ENCODE data around the gene LAMB3.

LAMB3 gene

DNA sequence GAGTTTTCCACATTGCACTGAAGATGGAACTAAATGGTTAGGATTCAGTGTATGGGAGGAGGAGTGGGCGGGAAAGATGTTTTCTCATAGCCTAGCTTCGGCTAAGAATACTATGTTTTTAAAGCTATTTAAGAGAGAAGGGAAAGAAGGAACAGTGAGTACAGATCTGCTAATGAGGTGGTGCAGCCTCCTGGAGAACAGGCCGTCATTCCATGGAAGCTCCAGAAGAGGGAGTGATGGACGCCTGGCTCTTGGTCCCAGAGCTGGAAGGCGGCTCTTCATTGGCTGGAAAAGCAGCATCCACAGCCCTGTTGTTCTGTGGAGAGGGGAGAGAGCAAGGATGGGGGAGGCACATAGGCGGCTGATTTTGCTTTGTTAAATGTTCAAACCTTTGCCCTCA lies 61.8 kb downstream of the LAMB3 start:
- peak; percentile 29 for DNase-seq

DNA sequence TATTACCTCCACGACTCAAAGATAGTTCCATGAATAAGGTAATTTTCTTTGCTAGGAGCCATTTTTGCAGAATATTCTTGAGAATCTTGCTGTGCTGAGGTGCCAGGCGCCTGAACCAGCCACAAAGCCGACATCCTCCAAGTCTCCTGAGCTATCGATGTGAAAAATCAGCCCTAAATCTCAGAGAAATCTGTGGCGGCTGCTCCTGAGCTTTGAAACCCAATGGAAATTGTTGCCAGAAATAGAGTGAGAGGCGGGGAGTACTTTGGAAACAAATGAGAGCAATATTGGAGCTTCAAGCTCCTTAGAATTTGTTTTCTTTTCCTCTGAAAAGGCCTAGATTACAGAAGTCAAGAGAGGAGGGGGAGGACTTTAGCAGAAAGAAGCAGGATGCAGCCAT lies 62.4 kb downstream of the LAMB3 start:
- no peak for DNase-seq

DNA sequence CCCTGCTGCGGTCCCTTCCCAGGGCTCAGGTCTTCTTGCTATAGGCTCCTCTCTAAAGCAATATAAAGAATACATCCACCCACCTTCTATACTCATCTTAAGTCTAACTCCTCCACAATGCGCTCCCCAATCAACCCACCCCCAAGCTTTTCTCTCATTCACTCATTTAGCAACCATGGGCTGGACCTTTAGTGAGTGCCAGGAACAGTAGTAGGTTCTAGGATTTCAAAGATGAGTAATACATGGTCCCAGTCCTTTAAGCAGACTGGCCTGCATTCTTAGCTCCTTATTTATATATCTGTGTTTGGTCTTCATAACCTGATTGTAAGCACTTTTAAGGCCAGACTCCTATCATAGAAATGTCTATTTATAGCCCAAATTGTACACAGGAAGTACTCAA lies 62.8 kb downstream of the LAMB3 start:
- peak; percentile 53 for DNase-seq

DNA sequence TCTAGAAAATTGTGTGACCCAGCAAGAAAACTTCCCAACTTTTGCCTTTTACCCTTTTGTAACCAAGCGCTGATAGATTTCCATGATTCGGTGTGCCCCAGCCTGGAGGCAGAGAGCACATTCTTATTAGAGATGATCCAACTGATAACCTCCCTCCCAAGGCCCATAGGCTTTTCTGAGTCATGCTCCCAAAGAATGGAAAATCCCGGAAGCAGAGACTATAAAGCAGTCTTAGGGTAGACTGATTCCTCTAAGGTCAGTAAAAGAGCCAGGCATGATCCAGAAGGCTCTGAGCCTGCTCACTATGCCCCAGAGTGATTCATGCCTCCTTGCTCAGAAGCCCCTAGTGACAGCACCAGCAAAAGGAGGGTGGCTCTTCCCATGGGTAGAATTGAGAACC lies 64.4 kb downstream of the LAMB3 start:
- peak; percentile 59 for DNase-seq

DNA sequence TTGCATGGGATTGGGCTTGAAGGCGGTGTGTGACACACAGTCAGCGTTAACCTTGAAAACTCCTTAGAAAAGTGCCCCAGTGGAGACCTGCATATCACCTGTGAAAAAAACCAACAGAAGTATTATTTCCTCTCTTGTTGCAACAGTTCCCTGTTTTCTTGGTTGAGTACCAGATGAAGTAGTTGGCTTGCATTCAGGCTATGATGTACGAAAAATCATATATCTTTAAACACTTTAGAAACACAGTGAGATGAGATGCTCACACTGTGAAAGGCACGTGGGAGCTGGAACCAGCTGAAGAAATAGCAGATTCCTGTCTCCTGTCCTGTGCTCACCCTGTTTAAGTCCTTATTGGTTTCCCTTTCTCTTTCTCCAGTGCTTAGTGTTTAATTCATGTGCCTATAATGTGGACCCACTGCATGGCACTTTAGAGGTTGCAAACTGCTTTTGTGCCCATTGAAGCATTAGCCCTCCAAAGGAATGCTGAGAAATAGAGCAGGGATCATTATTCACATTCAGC lies 65.9 kb downstream of the LAMB3 start:
- no peak for DNase-seq

DNA sequence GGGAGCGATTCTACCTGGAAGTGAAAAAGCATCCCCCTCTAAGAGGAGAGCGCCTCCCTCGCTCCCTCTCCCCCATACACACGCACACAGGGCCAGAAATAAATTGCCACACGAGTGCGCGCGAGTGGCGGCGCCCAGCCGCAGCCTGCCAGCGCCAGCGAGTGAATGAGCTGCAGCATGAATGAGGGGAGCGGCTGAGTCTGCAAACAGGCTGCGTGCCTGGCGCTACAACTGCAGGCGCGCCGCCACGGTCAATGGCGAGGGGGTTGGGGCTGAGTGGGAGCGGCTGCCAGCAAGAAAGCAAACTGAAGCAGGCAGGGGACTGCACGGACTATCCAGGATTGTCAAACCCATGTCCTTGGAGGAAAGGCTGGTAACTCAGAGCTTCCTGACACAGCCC lies 66.6 kb downstream of the LAMB3 start:
- no peak for DNase-seq

DNA sequence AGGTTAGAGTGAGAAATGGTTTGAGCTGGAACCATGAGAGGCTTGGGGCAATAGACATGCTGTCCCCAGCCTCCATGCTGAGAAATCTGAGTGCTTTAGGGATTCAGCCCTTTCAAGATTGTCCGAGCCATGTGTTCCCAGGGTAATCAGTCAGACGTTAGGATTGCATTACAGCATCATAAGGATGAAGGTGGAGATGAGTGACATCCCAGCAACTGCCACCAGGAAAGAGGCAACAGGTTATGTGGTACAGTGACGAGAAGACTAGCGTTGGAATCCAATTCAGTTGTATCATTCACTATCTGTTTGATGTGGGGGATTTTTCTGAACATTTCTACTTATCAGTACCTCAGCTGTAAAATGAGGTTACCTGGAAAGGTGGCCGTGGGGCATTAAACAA lies 67.0 kb downstream of the LAMB3 start:
- DNase-seq: no peak

DNA sequence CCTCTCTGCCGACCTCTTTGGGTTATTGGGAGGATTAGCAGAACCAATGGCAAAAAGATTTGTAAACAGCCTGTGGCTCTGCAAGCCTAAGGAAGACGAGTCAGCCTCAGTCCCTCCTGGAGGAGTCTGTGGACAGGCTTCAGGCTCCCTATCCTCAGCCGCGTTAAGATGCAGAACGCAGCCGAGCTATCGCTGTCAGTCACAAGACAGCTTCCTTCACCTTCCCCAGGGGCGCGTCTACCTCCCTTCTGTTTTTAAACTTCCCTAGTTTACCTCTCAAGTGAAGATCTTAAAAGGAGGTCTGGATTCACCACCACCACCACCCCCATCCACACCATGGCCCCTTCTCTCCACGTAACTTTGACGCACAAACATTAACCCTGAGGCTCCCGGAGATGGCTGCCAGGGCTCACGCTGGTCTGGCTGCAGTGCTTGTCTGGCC lies 68.0 kb downstream of the LAMB3 start:
- DNase-seq: no peak

DNA sequence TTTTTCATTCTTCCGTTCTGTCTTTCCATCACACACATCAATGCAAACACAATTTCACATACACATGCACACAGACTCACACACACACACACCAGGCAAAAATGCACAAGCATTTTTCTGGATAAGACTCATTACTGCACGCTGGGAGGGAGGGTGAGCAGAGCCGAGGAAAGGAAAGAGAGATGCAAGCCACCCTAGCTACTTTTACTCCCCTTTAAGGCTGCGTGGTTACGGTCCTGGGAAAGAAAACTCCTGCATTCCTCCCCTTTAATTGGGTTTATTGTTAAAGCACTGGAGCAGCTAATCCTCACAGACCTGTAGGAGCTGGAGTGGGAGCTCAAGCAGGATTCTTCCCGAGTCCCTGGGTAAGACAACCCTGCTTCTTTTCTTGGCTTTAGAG lies 68.8 kb downstream of the LAMB3 start, which contains the start of gene CAMK1G:
Gene CAMK1G (plus strand): TSS at position 307 of the 400 bp plus-strand sequence. CDS start 11,270 bp downstream, outside the sequence.
- DNase-seq: peak; percentile 85

DNA sequence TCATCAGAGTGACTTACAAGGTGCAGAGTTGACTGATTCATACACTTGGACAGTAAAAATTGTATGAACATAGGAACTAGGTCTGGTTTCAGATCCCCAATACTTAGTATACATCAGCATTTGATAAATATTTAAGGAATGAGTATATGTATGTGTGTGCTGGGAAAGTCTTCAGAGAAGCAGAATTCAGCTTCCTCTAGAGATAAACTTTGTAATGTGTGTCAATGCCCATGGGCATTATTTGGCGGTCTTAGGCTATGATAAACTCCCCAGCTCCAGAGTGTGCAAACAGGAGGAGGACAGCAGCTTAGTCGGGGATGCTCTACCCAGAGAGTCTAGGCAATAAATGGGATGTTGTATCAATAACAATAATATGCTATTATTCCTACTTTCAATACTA lies 71.6 kb downstream of the LAMB3 start:
- DNase-seq: peak; percentile 31

DNA sequence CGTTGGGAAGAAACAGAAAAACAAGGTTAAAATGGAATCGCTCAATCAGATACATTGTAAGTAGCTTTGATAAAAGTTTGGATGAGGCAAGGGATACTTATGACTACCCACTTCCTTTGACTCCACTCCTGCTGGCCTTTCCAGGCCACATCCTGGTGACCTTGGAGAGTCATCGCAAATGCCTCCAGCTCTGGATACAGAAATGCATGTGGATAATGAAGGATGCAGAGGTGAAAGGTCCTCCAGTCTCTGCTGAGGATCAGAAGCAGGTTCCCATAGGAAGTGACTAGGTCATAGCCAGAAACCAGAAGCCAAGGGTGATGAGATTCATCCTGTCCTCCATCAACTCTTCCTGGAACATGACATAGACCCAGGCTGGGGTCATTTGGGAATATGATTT lies 74.9 kb downstream of the LAMB3 start:
- DNase-seq: peak; percentile 81

DNA sequence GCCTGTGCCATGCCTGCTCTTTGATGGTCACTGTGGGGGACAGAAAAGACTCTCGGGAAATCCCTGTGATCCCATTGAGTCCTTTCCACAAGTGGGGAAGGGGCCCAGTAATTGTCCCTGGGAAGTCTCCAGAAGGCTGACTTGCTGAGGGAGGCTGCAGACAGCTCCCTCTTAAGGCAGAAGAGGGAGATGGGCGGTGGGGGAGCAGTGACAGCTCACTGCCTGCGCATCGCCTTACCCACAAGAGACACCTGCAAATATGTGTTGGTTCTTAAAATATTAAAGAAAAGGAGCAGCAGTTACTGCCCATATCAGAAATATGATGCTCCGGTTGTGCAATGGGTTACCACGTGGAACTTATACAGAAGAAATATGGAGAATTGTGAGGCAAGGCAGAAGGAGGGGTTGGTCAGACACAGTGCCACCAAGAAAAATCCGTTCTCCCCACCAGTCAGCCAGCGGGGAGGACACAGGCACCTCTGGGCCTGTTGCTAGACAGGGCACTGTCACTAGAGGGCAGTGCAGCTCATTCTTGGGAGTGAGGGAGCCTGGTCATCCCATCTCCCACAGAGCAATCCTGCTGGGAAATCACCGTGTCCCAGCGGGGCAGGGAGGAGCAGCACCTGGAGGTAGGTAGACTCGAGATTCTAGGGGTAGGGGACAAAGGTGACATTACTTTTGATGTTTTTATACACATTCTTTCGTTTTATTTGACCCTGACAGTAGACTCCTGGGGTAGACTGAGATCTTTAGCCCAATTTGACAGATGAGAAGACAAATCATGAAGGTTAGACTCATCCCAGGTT lies 75.6 kb downstream of the LAMB3 start:
- peak; percentile 74 for DNase-seq

DNA sequence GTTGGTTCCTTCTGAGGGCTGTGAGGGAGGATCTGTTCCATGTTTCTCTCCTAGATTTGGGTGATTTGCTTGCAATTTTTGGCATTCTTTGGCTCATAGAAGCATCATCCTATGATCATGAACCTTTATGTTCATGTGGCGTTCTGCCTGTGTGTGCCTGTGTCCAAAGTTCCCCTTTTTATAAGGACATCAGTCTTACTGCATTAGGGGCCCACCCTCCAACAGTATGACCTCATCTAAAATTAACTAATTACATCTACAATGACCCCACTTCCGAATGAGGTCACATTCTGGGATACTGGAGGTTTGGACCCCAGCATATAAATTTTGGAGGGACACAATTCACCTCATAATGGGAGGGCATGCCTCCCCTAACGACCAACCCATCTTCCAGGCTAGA lies 81.5 kb downstream of the LAMB3 start:
- DNase-seq: no peak

DNA sequence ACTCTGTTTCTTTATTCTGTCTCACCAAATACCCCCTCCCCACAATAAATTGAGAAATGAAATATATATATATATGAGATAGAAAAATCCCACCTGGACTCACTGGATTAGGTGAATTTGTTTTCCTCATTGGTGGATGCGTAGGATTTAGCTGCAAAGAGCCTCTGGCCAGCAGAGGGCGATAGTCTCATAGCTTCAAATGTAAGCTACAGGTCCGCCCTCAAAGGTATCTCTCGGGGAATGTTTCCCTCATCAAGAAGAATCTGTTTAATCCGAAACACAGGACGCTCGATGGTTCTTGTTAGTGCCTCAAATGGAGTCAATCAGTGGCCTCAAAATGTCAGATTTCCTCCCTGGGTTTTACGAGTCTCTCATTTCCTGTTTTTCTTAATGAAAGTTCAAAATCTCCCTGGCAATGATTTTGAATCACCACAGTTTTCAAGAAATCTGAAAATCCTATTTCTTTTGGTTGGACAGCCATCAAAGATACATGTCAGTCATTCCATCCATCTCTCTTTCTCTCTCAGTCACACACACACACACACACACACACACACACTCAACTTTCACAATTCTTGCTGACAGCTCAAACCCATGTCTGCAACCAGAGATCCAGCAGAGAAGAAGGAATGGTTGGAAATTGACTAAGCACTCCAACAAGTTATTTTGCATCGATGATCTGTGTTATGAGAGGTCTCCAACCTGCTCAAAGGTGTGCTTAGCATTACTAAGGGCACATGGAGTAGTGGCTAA lies 82.6 kb downstream of the LAMB3 start:
- DNase-seq: peak; percentile 60

DNA sequence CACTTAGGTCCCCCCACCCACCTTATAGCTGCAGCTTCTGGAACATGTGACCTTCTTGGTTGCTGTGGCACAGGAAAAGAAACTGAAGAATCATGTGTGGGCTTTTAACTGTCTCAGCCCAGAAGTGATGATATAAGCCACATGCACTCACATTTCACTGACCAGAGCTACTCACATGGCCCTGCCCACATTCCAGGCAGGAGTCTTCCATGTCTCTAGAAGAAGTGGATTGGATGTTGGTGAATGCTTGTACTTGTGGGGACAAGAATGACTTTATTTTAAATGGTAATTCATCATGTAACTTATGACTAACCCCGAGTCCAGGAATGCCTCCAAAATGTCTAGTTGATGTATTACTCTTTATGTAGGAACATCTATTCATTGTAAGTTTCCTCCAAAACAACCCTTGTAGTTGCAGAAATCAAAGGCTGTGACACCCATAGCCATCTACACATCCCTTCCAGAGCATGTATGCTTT lies 84.5 kb downstream of the LAMB3 start:
- peak; percentile 85 for DNase-seq

DNA sequence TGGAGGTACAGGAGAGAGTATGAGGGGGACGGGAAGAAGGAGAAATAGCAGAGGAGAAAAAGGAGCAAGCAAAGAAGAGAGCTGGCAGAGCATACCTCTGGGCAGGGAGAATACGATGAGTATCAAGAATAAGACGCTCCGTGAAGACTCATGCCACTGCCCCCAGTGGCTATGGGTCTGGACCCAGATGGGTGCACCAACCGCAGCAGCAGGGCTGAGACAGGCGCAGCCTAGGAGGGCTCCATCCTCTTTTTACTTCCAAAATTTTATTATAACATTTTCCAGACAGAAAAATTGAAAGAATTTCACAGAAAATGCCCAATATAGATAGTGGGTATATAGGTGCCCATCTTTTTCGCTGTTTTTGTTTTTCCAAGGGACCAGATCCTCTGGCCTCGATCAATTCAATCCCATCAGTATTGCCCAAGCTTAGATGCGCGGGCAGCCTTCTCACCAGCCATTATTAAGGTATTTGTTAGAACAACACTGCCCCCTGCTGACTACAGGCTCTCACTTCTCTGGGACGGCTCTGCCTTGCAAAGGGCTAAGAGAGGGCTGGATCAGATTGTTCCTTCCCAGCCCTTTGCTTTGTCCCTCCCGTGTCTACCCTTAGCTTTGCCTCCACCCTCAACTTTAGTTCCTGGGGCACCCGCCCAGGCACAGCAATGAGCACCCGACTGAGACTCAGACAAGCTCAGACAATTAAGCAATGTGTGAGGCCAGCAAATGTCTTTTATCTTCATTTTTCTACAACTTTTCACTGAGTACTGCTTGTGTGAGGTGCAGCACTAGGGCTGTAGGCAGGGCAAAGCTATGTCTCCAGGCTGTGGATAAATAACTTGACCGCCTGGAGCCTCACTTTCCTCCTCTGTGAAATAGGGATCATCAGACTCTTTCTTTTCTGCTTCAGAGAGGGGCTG lies 86.2 kb downstream of the LAMB3 start:
- DNase-seq: peak; percentile 82
